Activated CD4-positive, alpha-beta T cell treated with anti-CD3 and anti-CD28 coated beads for 4 hours (primary cell): Measurements from ENCODE around the gene ABHD8.

Source experiments
- DNase-seq, 2 donors: peaks; one replicate each; pipeline ENCODE4 v3.0.0-alpha.2; 2020

ABHD8 gene

GRCh38 chr19:17303167-17303939 lies at the start of gene ABHD8:
TSS of gene ABHD8 (minus strand) at chr19:17303425. CDS start at chr19:17301616, 1,809 bp downstream.
- DNase-seq = peak; percentile 91 to 92

GRCh38 chr19:17352608-17353280 lies 49.5 kb upstream of the ABHD8 start:
- DNase-seq = no peak

- no peak for DNase-seq
These were observed 48.7 kb upstream of the ABHD8 start for GRCh38 chr19:17351815-17352435.

- no peak for DNase-seq
These were observed 45.5 kb upstream of the ABHD8 start for GRCh38 chr19:17348700-17349099.

GRCh38 chr19:17347877-17348276 lies 44.7 kb upstream of the ABHD8 start:
- no peak for DNase-seq

GRCh38 chr19:17347361-17347760 lies 44.1 kb upstream of the ABHD8 start:
- no peak for DNase-seq

GRCh38 chr19:17346109-17346671 lies 43.0 kb upstream of the ABHD8 start:
- DNase-seq = peak; percentile 64 to 78

GRCh38 chr19:17341845-17342244 lies 38.6 kb upstream of the ABHD8 start:
- no peak for DNase-seq

- no peak for DNase-seq
These were observed 38.2 kb upstream of the ABHD8 start for GRCh38 chr19:17341386-17341785.

GRCh38 chr19:17340871-17341357 lies 37.7 kb upstream of the ABHD8 start:
- DNase-seq = no peak

- no peak for DNase-seq
These were observed 37.2 kb upstream of the ABHD8 start for GRCh38 chr19:17340302-17340870.

- peak in 1 of 2 donors; percentile 42 for DNase-seq
These were observed 36.0 kb upstream of the ABHD8 start for GRCh38 chr19:17339088-17339741.

- no peak for DNase-seq
These were observed 35.3 kb upstream of the ABHD8 start for GRCh38 chr19:17338433-17339078.

- DNase-seq = peak in 1 of 2 donors; percentile 28
These were observed 34.6 kb upstream of the ABHD8 start for GRCh38 chr19:17337675-17338432.

GRCh38 chr19:17336872-17337674 lies 33.8 kb upstream of the ABHD8 start, which contains the start of gene GTPBP3:
TSS of gene GTPBP3 (plus strand) at chr19:17337553. CDS start at chr19:17337612, 59 bp downstream.
- DNase-seq = peak; percentile 95 to 98

GRCh38 chr19:17335575-17335974 lies 32.4 kb upstream of the ABHD8 start:
- no peak for DNase-seq

GRCh38 chr19:17334414-17335409 lies 31.5 kb upstream of the ABHD8 start, which contains the start of gene ANO8:
TSS of gene ANO8 (minus strand) at chr19:17334855. CDS start at chr19:17334670, 185 bp downstream.
- DNase-seq = peak; percentile 93 to 98

- DNase-seq = peak; percentile 75 to 78
These were observed 30.6 kb upstream of the ABHD8 start for GRCh38 chr19:17333611-17334413.
